Medulla oblongata (tissue), 1 donor: ENCODE results near the gene HOXC9.

Experiments
- DNase-seq: peaks from one replicate; pipeline ENCODE4 v3.0.0-alpha.2; 2015; ENCODE audit errors: extremely low spot score

Gene HOXC9

DNA sequence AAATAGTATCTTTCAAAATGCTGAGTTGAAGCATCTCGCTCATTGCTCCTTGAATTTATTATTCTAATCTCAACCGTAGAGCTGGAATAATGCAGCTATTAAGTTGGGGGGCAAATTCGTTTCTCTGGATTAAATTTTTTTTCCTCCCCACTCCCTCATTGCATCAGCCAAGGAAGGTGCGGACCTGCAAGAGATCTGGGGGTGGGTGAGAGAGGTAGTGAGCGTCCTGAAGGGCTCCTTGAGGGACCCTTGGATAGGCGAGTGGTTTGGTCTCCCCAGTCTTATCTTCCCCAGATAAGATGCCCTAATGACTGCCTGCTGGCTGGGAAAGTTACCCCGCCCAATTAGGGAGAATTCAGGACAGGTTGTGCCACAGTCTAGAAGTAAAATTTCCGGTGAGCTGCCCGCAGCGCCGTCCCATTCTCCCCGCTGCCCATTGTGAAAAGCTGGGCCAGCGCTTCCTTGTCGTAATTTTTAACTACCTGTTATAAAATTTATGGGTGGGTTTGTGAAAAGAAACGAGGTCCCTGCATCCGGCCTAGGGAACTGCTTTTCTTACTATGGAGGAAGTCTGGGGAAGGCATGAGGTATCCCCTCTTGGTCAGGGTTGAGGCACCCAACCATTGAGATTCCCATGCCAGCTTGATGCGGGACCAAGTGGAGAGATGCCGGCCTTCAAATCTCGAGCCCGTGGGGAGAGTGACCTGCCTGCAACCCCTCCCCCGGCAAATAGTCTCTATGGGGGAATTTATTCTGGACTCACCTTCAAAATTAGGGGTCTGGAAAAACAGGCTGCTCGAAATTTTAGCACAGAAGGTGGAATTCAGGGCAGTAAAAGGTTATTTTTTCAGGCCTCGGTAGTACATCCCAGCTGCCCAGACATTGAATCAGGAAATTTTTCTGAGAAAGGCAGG lies 15.3 kb downstream of the HOXC9 start:
- no peak for DNase-seq

DNA sequence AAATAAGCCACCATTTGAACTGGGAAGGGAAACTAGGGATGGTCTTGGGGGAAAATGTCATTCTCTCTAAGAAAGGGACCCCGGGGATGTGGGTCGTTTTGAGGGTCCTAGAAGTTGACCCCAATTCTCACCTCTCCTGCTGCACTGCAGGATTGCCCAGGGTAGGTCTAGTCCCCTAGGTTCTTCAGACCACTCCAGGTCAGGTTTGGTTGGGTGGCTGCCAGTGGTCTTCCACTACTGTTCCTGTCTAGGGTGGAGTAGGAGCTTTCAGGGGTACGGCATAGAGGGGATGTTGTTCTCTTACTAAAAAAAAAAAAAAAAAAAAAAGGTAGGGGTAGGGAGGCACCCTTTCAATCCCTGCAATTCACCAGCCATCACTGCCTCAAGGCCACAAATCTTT lies 16.1 kb downstream of the HOXC9 start:
- no peak for DNase-seq

DNA sequence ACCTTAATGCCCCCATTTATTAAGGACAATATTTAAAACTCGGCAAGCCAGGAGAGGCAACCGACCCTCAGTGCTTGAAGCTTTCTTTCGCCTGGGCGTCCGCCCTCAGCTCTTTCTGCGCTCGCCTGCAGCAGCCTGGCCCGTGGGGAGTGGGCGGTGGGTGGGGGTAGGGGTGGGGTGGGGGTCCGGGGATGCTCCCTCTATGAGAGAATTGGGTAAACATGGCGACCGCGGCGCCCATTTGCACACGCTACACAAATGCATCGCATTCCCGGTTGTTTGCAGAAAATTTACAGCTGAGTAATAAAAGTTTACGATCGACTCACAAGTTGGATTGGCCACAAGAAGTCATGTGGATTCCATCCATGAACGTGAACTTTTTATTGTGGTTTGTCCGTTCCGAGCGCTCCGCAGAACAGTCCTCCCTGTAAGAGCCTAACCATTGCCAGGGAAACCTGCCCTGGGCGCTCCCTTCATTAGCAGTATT lies 16.6 kb downstream of the HOXC9 start:
- DNase-seq: no peak

DNA sequence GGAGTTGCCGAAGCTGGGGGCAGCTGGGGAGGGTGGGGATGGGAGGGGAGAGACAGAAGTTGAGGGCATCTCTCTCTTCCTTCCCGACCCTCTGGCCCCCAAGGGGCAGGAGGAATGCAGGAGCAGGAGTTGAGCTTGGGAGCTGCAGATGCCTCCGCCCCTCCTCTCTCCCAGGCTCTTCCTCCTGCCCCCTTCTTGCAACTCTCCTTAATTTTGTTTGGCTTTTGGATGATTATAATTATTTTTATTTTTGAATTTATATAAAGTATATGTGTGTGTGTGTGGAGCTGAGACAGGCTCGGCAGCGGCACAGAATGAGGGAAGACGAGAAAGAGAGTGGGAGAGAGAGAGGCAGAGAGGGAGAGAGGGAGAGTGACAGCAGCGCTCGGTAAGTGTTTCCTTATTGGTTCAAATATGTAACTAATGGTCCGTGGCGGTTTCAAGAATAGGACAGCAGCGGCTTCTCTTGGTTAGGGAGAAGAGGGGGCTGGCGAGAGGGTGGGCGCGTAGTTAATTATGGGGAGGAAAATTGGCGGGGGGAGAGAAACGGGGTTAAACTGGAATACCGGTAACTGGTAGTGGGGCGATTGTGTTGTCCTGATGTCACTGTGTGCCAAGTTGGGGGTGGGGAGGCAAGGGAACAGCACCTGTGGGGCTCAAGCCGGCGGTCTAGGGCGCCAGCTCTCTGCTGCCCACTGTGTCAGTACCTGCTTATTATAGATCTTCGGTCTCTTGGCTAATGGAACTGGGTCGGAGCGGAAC lies 17.2 kb downstream of the HOXC9 start:
- DNase-seq: no peak

DNA sequence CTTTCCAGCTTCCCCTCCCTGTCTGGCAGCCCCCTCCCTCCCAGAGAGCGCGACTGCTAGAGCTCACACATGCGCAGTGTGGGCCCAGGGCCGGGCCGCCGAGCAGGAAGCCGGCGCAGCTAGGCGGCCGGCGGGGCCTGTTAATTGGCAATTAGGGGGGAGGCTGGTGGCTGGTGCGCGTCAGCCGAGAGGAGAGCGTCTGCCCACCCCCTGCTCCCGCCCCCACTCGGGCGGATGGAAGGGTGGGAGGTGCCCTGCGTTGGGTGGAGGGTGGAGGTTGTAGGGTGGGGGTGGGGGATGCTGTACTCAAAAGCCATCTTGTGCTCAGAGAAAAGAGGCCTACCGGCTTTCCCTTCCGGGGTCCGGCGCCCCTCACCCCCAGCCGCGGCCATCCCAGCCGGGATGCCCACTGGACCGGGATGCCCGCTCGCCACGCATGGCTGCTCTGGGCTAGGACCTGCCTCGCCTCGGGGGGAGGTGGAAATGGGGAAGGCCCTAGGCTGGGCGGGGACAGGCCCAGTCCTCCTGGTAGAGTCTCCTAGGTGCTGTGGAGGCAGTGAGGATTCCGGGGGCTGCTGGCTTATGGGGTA lies 18.0 kb downstream of the HOXC9 start:
- DNase-seq: peak; percentile 88

DNA sequence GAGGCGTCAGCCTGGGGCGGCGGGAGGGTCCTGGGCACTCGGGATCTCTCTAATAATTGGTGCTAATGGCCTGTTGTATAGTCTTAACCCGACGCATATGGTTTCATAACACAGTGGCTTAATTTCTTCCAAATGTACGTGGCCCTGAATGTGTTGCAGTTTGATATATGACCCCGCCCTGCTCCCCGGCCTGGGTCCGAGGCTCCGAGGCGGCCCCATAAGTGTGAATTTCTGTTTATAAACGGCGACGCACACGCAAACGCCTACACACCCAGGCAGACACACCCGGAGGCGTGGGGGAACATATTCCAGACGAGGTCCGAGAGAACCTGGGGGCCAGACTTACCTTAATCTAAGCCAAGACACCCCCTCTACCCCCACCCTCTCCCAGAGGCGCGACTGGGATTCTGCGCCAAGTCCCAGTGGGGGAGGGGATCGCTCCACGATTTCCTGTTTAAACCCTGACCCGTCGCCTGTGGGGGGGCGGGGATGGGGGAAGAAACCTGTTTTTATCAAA lies 18.6 kb downstream of the HOXC9 start:
- DNase-seq: no peak

DNA sequence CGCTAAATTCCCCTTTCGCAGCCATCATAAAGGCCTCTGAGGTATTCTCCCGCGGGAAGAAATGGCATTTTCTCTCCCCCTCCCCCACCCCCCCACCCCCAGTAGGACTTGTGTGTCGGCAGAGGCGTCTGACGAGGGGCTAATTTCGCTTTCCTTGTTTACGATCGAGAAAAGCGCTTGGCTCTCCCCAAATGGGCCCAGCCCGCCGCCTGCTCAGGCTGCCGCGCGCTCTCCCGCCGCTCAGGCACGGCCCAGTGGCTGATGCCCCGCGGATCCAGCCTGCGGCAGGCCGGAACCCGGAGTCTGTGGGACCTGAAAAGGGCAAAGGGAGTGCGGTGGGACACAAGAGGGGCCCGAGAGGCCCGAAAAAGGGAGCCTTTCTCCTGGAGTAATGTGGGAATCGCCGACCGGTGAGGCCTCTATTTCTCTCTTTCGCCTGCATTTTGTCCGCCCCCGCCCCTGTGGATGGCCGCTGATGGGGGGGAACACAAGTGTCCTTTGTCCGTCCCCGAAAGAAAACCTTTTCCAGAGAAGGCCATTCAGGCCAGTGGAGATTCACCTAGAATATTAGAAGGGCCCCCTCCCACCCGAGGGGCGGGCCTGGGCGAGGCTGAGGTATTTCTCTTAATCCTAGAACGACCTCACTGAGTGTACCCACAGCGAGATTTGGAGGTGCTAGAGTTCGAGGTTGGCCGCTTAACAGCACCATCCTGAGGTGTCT lies 19.3 kb downstream of the HOXC9 start:
- DNase-seq: no peak

DNA sequence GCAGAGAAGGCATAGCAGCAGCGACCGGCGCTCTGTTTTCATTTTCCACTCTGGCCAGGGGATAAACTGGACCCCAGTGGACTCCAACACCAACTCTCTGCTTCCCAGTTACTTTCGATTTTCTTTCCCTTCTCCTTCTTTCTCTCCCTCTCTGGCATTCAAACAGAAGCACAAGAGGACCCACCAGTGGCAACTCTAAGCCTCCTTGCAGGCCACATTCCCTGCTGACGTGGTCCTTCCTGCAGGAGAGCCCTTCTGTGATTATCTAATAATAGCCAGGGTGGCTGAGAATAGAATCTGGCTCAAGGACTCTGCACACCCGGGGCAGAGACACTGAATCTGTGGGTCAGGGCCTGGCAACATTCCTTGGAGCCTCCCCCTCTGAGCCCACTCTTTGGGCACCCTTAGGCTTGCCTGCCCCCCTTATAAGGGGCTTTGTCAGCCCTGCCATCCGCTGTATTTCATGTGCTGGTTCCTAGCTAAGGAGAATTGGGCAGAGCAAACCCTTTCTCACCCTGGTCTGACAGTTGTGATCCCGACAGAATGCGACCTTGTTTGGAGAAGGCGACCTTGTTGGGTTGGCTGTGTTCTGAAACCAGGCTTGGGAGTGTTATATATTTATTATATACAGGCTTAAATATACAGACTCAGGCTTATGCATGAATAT lies 20.1 kb downstream of the HOXC9 start:
- DNase-seq: no peak

DNA sequence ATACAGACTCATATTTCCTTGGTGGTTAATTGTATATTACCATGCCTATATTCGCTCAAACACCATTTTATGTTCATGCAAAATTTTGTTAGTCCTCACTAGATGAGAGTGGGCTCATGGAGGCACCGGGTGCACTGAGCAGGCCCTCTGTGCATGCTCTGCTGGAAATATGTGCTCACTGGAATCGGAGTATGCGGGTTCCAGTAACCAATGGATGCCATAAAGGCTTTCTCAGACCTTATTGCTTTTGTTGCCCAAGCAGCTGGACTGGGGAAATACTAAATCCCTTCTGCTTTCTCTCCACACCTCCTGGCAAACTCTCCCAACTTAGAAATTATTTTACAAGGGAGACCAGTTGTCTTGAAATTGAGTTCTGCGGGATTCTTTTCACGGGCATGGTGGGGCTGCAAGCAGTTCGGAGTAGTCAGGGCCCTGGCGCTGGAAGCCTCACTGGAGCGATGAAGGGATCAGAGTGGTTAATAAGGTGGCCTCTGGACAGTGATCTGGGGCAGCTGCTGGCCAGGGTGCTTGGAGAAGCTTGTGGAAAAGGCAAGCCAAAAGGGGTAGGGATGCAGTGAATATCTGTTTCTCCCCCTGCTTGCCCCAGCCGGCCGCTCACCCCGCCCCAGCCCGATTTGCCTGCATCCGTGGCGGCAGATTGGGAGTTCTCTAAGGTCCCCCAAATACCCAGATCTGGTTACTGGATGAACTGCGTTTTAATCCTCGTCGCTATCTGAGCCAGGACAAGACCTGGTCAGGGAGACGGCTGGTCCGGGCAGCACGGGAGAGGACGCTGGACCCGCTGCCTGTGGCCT lies 20.8 kb downstream of the HOXC9 start:
- DNase-seq: no peak

DNA sequence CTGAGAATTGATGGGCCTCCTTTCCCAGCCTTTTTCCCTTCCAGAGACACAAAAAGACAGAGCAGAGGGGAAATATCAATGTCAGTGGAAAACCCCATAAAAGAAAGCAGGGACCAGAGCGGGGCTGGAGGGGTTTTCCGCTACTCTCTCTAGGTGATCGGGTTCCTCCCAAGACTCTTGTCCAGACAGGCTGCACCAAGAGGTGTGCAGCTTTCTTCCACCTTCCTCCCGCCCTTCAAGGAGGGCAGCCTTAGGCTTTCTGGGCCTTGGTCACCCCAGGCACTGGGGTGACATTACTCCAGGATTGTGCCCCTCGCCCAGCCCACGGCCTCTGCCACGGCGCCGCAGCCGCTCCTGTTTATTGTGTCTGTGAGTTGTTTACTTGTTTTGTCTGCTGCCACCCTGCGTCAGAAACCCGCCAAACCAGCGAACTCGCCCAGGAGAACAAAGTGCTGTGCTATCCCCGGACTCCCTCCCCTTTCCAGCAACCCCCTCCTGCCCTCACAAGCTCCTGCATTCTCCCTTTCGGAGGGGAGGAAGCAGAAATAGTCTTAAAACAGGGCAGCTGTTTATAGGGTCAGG lies 21.6 kb downstream of the HOXC9 start:
- peak; percentile 40 for DNase-seq

DNA sequence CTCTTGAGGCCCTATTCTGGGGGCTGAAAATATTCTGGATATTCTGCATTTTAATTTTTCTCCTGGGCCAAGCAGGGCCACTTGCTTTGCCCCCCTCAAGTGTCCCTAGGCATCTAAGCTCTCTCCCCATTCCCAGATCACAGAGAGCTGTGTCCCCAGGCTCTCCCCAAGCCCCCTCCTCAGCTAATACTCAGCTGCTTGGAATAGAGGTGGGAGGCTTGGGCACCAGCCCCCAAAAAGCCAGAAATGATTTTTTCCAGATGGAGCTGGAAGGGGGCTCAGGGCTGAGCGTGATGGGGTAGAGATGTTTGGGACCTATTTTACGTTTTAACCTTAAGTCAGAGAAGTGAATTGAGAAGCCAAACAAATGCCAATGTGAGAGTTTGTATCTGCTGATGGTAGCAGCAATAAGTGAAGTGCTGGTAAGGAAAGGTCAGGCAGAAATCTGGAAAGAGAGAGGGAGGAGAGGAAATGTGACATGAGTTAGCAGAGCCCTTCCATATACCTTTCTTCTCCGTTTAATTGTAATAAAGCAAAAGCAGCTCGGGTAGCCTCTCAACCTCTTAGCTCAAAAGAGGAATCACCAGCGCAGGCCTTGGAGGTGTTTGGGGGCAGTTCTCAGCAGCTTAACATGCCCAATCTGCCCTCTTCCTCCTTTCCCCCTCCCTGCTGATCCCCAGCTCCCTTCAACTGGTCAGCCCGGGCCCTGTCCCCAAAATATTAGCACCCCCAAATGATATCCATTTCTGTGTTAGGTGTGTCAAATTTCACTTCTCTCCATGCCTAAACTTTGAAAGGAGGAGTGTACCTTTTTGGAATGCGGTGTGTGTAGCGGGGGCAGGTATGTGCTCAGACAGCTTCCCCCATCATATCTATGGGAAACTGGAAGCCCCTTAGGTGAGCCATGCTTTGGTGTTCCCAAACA lies 23.3 kb downstream of the HOXC9 start:
- no peak for DNase-seq

DNA sequence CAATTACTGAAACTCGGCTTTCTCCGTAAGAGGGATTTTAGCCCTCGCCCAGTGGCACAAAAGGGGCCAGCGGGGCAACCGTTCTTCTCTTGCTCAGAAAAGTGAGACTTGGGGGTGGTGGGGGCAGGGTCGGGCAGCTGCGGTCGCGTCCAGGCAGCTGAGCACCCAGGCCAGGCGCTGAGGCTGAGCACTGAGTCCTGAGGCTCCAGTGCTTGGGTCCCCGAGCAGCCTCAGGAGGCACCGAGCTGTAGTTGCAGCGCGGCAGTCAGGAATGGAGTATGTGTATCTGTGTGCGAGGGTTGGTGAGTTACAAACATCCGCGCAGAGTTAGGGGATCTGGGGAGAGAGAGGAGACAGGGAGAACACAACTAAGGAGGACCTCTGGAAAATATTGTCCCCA lies 24.2 kb downstream of the HOXC9 start:
- no peak for DNase-seq

DNA sequence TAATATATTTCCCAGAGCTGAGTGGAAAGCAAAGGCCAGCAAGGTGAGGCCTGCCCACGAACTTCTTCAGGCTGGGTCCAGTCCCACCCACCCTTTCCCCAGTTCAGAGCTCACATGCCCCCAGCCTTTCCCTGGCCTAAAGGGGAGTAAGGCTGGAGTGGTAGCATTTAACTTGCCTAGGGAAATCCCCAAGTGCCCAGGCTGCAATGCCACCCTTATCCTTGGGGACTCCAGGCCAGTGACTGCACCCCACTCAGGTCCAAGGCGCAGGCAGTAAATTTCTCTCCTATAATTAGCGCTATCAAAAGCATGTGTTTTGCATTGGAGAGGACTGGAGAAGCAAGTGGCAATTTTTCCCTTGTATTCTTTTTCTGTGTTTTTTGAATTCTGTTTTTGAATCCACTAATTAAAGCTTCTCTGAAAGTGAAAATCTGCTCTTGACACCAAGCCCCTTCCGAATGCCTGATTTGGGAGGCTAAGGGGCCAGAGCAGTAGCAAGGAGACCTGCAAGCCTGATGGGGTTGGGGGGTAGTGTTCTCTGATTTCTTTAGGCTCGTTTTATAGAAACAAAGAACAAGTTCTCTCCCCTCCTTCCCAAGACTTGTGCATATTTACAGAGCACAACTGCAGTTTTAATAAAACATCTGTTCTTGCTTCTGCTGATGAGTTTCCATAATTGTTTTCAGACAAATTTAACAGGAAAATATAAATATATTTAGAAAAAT lies 24.8 kb downstream of the HOXC9 start:
- DNase-seq: no peak

DNA sequence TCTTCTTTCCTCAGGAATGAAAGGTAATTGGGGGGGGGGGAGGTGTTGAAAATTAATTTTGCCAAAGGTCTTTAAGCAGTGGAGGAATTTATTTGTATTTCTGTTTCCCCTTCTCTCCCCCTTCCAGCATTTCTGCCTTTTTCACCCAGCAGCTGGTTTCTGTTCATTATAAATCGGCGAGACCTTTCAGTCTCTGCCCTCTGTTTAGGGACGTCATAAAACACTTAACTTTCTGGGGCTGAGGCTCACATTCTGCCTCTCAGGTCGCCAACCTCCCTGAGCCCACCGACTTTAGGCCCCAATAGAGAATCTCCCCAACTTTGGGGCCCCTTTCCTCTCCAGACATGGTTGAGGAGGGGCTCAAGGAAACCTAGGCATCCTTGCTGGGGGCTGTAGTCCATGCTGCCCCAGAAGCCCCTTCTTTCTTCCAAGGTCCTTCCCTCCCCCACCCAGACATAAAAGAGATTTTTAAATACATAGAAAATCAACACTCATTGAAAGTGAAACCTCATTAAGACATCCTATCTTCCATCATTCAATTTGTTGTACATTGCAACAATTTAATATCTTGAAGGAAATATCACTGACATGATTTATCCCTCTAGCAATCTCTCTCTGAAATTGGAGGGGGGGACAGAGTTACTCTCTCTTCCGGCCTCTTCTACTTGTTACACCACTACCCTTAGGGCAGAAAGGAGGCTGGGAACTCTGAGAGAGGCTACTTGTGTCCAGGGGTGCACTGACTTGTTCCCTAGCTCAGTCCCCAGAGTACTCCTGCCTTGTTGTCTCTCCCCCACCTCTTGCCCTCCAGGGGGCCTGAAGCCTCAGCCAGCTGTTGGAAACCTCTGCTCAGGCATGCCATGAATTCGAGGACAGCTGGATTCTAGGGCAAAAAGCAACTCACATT lies 25.8 kb downstream of the HOXC9 start:
- no peak for DNase-seq

DNA sequence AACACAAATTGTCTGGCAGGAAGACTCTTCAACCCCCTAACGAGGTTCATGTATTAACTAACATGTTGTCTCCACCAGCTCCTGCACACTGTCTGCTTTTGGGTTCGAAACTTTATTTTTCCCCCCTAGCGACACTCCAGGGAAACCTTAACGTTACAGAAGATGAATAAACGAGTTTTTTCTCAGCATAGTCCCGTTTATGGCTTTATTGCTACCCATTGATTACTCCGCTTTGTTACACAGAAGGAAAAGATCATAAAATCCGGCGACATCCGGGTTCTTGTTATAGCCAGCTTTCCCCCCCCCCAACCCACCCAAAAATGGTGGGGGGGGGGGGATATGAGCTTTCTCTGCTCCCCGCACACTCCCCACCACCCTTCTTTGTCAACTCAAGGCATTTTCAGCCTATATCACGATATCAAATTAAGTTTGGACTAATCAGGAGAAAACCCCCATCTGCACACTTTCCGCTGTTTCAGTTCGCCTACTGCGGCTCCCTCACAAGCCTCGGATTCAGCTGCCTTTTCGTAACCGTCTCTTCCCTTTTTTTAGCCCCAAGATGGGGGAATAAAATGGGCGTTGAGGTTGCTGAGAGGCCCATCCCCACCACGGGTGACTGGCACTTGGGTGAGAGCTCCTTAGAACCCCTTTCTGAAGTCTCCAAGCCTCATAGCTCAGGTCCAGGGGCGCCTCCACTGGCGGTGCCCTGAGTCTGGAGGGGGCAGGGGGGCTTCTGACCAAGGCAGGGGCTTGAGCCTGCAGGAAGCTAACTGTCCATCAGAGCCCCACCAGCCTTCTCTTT lies 26.9 kb downstream of the HOXC9 start:
- DNase-seq: no peak

DNA sequence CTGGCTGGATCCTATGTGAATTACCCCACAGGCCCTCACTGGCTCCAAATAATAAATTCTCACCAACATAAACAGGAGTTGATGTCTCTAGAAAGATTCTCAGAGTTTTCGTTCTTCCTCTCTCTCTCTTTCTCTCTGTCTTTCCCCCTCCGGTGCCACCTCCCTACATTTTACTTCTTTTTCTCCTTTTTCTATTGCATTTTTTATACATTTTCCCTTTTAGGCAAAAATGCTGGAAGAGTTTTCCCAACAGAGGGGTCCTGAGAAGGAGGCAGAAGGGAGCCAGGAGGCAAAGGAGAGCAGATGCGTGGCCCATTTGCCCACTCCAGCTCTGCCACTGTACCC lies 27.5 kb downstream of the HOXC9 start:
- DNase-seq: no peak
